Measurements from ENCODE around the gene AIFM3. TPM values are rescaled to one million over a fixed set of nuclear protein-coding genes. Genes with fewer than 3 reads are reported as not detected.

The AIFM3 gene
- total and polyA plus RNA-seq, 2 of the 13 experiments (the other 11 are each of a cell fraction or from before 2014, with no cell fraction given), result 9.0 to 15.3 TPM

DNA sequence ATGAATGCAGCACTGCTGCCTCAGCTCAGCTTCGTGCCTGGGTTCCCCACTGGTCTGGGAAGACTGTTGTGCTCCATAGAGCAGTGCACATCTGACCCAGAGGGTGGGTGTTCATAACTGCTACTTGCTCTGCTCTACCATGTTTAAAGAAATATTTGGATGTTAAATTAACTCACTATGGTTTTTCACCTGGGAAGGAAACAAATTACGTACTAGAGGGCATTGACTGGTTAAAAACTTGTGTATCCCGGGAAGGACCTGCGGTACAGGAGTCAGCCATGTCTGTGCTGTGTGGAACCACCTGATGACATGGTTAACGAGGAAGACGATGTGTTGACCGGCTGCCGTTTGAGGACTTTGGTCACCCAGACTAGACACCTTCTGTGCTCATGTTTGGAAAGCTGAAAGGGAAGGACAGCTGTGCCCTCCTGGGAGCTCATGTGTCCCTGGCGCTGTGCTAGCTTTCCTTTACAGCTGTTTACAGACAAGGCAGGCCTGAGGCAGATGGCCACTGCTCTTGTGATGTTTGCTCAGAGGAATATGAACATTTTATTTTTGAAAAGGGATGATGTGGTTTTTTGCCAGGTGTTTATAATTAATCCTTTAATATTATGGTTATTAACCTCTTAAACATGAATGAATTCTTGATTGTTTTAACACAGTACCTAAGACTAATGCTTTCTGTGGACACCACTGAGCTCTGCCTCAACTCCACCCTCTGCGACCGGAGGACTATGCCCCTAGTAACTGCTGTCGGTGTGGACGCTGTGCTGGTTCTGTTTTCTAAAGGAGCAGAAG, 14.3 kb upstream of the AIFM3 start (continued):
- TF ChIP-seq, protein P1, sequence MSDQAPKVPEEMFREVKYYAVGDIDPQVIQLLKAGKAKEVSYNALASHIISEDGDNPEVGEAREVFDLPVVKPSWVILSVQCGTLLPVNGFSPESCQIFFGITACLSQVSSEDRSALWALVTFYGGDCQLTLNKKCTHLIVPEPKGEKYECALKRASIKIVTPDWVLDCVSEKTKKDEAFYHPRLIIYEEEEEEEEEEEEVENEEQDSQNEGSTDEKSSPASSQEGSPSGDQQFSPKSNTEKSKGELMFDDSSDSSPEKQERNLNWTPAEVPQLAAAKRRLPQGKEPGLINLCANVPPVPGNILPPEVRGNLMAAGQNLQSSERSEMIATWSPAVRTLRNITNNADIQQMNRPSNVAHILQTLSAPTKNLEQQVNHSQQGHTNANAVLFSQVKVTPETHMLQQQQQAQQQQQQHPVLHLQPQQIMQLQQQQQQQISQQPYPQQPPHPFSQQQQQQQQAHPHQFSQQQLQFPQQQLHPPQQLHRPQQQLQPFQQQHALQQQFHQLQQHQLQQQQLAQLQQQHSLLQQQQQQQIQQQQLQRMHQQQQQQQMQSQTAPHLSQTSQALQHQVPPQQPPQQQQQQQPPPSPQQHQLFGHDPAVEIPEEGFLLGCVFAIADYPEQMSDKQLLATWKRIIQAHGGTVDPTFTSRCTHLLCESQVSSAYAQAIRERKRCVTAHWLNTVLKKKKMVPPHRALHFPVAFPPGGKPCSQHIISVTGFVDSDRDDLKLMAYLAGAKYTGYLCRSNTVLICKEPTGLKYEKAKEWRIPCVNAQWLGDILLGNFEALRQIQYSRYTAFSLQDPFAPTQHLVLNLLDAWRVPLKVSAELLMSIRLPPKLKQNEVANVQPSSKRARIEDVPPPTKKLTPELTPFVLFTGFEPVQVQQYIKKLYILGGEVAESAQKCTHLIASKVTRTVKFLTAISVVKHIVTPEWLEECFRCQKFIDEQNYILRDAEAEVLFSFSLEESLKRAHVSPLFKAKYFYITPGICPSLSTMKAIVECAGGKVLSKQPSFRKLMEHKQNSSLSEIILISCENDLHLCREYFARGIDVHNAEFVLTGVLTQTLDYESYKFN (CRISPR knock-in tag; conservative IDR thresholded peaks at IDR 0.05), result peak; percentile 80
- TF ChIP-seq, protein P2, sequence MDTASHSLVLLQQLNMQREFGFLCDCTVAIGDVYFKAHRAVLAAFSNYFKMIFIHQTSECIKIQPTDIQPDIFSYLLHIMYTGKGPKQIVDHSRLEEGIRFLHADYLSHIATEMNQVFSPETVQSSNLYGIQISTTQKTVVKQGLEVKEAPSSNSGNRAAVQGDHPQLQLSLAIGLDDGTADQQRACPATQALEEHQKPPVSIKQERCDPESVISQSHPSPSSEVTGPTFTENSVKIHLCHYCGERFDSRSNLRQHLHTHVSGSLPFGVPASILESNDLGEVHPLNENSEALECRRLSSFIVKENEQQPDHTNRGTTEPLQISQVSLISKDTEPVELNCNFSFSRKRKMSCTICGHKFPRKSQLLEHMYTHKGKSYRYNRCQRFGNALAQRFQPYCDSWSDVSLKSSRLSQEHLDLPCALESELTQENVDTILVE (CRISPR knock-in tag; IDR thresholded peaks at IDR 0.05), result peak; percentile 66; the same call in 1 of the 2 replicates
- TF ChIP-seq SIX1 (CRISPR knock-in tag; IDR thresholded peaks at IDR 0.05; ENCODE audit: borderline replicate concordance) (peak; percentile 30; the same call in 1 of the 2 replicates), SMARCE1 (IDR thresholded peaks at IDR 0.05; ENCODE audit: borderline replicate concordance) (no peak), KLF16 (CRISPR knock-in tag; IDR thresholded peaks at IDR 0.05) (no peak), TARDBP (CRISPR knock-in tag; IDR thresholded peaks at IDR 0.05) (peak; percentile 49; the same call in 1 of the 2 replicates)
- TF ChIP-seq, protein P3, sequence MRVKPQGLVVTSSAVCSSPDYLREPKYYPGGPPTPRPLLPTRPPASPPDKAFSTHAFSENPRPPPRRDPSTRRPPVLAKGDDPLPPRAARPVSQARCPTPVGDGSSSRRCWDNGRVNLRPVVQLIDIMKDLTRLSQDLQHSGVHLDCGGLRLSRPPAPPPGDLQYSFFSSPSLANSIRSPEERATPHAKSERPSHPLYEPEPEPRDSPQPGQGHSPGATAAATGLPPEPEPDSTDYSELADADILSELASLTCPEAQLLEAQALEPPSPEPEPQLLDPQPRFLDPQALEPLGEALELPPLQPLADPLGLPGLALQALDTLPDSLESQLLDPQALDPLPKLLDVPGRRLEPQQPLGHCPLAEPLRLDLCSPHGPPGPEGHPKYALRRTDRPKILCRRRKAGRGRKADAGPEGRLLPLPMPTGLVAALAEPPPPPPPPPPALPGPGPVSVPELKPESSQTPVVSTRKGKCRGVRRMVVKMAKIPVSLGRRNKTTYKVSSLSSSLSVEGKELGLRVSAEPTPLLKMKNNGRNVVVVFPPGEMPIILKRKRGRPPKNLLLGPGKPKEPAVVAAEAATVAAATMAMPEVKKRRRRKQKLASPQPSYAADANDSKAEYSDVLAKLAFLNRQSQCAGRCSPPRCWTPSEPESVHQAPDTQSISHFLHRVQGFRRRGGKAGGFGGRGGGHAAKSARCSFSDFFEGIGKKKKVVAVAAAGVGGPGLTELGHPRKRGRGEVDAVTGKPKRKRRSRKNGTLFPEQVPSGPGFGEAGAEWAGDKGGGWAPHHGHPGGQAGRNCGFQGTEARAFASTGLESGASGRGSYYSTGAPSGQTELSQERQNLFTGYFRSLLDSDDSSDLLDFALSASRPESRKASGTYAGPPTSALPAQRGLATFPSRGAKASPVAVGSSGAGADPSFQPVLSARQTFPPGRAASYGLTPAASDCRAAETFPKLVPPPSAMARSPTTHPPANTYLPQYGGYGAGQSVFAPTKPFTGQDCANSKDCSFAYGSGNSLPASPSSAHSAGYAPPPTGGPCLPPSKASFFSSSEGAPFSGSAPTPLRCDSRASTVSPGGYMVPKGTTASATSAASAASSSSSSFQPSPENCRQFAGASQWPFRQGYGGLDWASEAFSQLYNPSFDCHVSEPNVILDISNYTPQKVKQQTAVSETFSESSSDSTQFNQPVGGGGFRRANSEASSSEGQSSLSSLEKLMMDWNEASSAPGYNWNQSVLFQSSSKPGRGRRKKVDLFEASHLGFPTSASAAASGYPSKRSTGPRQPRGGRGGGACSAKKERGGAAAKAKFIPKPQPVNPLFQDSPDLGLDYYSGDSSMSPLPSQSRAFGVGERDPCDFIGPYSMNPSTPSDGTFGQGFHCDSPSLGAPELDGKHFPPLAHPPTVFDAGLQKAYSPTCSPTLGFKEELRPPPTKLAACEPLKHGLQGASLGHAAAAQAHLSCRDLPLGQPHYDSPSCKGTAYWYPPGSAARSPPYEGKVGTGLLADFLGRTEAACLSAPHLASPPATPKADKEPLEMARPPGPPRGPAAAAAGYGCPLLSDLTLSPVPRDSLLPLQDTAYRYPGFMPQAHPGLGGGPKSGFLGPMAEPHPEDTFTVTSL (CRISPR knock-in tag; IDR thresholded peaks at IDR 0.05; ENCODE audit: borderline replicate concordance), result 0 out of 2 replicates have a peak, but pooled peaks have one; percentile 23
- TF ChIP-seq, protein P4, sequence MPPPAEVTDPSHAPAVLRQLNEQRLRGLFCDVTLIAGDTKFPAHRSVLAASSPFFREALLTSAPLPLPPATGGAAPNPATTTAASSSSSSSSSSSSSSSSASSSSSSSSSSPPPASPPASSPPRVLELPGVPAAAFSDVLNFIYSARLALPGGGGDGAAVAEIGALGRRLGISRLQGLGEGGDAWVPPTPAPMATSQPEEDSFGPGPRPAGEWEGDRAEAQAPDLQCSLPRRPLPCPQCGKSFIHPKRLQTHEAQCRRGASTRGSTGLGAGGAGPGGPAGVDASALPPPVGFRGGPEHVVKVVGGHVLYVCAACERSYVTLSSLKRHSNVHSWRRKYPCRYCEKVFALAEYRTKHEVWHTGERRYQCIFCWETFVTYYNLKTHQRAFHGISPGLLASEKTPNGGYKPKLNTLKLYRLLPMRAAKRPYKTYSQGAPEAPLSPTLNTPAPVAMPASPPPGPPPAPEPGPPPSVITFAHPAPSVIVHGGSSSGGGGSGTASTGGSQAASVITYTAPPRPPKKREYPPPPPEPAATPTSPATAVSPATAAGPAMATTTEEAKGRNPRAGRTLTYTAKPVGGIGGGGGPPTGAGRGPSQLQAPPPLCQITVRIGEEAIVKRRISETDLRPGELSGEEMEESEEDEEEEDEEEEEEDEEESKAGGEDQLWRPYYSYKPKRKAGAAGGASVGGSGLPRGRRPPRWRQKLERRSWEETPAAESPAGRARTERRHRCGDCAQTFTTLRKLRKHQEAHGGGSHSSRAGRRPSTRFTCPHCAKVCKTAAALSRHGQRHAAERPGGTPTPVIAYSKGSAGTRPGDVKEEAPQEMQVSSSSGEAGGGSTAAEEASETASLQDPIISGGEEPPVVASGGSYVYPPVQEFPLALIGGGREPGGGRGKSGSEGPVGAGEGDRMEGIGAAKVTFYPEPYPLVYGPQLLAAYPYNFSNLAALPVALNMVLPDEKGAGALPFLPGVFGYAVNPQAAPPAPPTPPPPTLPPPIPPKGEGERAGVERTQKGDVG (CRISPR knock-in tag; IDR thresholded peaks at IDR 0.05; ENCODE audit: borderline replicate concordance), result 0 out of 2 replicates have a peak, but pooled peaks have one; percentile 68
- TF ChIP-seq, protein P5, sequence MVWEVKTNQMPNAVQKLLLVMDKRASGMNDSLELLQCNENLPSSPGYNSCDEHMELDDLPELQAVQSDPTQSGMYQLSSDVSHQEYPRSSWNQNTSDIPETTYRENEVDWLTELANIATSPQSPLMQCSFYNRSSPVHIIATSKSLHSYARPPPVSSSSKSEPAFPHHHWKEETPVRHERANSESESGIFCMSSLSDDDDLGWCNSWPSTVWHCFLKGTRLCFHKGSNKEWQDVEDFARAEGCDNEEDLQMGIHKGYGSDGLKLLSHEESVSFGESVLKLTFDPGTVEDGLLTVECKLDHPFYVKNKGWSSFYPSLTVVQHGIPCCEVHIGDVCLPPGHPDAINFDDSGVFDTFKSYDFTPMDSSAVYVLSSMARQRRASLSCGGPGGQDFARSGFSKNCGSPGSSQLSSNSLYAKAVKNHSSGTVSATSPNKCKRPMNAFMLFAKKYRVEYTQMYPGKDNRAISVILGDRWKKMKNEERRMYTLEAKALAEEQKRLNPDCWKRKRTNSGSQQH (CRISPR knock-in tag; IDR thresholded peaks at IDR 0.05; ENCODE audit: low read depth), result no peak
- TF ChIP-seq, protein P6, sequence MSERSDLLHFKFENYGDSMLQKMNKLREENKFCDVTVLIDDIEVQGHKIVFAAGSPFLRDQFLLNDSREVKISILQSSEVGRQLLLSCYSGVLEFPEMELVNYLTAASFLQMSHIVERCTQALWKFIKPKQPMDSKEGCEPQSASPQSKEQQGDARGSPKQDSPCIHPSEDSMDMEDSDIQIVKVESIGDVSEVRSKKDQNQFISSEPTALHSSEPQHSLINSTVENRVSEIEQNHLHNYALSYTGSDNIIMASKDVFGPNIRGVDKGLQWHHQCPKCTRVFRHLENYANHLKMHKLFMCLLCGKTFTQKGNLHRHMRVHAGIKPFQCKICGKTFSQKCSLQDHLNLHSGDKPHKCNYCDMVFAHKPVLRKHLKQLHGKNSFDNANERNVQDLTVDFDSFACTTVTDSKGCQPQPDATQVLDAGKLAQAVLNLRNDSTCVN (CRISPR knock-in tag; IDR thresholded peaks at IDR 0.05; ENCODE audit: borderline replicate concordance), result no peak
